ENCODE data around the gene FYN.

Gene FYN

DNA sequence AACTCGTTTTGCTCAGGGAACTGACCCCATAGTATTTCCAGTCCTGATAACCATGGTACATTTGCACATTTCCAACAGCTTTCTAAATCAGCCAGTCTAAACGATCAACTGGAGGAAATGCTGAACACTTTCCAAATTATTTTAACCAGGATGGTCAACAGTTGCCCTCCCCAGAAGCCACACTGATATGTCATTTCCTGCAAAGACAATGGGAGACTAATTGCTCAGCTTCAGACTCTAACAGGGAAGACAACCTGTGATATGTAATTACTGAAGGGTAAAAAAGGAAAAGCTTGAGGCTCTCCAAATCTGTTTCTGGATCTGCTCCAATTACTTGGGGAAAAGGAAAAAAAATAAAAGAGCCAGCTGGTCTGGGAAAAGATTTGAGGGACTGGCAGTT lies 88.8 kb downstream of the FYN start:
- DNase-seq = no peak

- no peak for DNase-seq
Observed at GRCh38 chr6:111782887-111783466, 90.3 kb downstream of the FYN start.

DNA sequence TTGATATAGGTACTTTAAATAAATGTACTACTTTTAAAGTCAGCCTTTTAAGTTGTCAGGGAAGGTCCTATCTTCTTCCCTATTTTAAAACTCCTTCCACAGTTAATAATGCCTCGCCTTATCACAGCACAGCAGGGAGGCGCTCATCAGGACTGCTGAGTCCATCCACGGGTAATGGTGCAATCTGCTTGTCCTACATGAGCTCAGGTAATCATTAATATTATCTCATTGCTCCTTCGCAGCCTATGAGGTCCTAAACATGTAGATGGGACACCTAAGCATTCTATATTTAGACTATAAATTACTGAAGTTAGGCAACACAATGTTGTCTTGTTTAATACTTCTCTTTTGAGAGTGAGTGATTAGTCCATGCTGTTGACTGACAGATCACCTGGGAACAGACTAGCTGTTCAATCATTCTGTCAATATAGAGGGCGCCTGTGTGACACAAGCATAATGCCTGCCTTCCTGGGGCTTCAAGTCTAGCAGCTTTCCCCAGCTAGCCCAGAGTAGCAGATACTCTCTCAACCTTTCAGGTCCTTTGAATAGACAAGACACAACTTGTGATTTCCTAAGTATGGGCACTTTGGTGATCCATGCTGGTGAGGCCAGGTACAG lies 91.0 kb downstream of the FYN start:
- DNase-seq = no peak

DNA sequence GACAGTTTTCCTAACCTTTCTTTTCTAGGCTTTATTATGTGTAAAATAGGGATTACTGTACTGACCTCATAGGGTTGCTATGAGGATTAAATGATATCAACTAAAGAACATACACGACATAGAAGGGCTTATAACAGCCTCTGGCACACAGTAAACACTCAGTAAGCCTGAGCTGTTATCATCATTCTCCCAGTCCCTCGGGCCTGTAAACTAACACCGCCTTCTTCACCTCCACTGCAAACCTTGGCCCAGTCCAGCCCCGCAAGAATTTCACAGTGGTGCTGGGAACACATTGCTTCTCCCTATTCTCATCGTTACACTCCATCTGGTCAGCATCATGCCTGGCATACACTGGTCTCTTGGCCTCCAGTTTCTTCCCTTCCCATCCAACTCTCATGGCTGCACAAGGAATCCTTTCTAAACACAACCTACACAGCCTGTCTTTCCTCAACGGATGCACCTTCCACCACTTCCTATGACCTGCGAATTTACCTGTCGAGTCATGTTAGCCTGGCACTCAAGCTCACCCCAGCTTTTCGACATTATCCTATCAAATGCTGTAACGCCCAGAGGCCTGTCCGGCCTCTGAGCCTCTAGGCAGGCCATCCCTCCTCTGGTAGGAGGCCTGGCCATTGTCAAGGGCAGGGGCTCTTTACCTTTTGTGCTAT lies 92.1 kb downstream of the FYN start:
- DNase-seq = no peak

- DNase-seq = no peak
Observed at GRCh38 chr6:111780393-111780792, 92.9 kb downstream of the FYN start.

- DNase-seq = no peak
Observed at GRCh38 chr6:111779660-111780059, 93.6 kb downstream of the FYN start.

DNA sequence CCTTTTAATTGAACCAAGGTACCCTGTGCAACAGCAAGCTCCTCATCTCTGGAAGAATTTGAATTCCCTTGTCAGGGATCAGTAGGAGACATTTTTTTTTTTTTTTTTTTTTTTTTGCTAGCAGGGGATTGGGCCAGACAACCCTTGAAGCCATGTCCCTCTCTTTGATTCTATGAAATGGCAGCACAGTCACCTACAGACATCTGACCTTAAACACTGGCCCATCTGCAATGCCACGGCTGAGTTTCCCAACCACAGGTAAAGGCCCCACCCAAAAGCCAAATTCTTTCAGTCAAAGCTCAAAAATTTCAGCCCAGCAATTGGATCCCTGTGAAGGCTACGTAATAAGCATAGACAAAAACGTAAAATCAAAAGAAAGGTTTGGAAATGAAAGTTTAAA lies 94.2 kb downstream of the FYN start:
- DNase-seq = no peak

- no peak for DNase-seq
Observed at GRCh38 chr6:111777357-111777756, 95.9 kb downstream of the FYN start.

DNA sequence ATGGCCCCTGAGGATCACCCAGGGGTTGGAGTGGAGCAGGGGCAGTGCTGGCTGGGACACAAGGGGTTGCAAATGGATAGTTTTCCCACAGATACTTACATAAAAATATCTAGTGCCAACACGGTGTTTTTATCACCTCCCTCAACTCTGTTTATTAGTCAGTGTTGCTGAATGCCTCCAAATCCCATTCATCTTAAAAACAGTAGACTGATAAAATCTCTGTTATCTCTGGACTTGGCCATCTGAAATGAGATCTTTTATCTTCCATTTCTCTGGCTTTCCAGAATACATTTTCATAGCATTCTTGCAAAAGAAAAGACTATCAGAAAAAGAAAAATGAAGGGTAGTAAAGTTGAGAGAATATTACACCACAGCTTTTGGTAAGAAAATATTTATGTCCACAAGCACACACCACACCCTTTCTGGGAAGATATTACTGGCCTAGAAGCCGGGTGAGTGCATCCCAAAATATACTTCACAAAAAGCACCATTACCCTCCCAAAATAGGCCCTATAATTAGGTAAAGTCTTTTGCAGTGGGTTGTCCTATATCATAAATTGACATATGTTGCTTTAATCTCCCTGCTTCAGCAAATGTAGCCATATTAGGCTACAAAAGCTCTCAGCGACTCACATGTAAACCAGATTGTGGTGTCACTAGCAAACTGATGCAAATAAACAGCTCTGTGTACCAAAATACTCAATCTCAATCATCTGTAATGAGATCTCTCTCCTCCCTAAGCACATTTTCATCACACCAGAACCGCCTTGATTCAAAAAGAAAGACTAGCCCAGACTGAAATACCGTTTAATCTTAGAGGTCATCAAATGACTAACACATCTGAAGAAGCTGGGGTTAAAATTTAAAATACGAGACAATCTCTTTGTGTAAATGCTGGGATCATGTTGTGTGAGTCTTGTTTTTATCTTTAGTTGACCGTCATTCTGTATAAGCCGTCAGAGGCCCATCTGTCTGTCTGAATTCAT lies 96.7 kb downstream of the FYN start:
- no peak for DNase-seq

GRCh38 chr6:111775145-111775922 lies 97.9 kb downstream of the FYN start:
- DNase-seq = no peak

DNA sequence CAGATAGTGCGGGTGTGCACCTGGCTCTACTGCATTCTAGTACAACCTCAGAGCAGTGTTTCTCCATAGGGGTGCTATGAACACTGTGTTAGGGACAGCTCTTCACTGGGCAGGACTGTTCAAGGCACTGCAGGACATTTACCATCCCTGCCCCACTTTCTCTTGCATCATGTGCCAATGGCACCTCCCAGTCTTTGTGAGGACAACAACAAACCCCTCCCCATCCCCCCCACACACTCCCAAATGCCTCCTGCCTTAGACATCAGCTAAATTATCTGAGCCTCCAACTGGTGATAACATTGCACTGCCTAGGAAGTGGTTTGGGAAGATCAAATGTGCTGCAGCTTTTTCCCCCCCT lies 98.9 kb downstream of the FYN start:
- no peak for DNase-seq

GRCh38 chr6:111773501-111774345 lies 99.5 kb downstream of the FYN start:
- no peak for DNase-seq

- no peak for DNase-seq
Observed at GRCh38 chr6:111772381-111772780, 100.9 kb downstream of the FYN start.

DNA sequence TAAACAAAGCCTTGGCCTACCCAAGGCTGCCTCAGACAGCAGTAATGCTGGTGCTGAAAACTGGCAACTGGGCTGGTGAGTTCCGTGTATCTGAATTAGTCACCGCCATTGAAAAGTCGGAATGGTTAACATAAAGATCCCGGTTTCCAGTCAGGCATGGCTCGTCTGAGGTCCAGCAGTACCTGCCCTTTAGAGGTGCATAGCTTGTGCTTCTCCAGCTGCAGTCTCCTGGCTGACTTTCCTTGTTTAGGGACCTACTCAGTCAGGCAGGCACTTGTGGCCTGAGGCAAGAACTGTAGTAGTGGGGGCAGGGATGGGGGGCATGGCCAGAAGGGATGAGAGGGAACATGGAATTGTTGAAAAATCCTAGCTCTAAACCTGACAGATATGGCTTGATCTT lies 101.6 kb downstream of the FYN start:
- no peak for DNase-seq

GRCh38 chr6:111771094-111771432 lies 102.2 kb downstream of the FYN start:
- DNase-seq = no peak

GRCh38 chr6:111770263-111771093 lies 102.8 kb downstream of the FYN start:
- DNase-seq = no peak

GRCh38 chr6:111769365-111770152 lies 103.7 kb downstream of the FYN start:
- no peak for DNase-seq

- DNase-seq = no peak
Observed at GRCh38 chr6:111768431-111768770, 104.9 kb downstream of the FYN start.

- no peak for DNase-seq
Observed at GRCh38 chr6:111767752-111768430, 105.4 kb downstream of the FYN start.
